Inferior parietal cortex (tissue), 1 donor: ENCODE data around the gene RBAK.
"Not testable (repeated sequence)": the region's sequence is repeated elsewhere in the genome, so short reads cannot be mapped to it uniquely, and the experiment has no call there.

Source experiments
- DNase-seq: peaks from one replicate; pipeline ENCODE4 v3.0.0-alpha.2; 2016; ENCODE audit errors: extremely low spot score

RBAK gene

DNA sequence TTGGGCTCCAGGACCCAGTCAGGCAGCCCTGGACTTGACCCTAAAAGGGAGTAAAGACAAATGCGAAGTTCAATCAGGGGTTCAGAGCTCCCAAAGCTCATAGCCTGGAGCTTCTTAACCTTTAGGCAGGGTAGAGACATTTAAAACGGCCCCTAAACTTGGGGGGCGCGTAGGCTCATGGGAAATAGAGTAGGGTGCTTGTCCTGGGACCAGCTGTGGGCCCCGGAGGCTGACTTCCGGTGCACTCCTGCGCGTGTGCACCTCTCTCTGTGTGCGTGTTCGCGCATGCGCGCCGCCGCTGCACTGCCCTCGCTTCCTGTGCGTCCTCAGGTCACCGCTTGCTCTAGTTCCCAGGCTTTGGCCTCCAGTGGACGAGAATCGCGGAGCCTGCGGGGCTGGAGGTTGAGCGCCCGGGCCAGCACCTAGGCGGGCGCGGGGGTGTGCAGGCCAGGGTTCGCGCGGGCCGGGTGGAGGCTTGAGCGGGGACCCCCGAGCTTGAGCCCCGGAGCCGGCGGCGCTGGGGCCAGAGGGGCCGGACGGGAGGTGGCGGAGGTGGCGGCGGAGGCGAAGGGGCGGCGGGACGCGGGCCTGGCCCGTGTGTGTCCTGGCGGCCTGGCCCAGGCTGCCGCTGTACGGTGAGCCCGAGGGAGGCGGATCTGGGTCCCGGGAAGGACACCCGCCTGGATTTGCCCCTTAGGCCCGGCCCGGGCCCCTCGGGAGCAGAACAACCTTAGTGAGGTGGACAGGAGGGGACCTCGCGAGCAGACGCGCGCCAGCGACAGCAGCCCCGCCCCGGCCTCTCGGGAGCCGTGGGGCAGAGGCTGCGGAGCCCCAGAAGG lies at the start of gene RBAK:
TSS of gene RBAK (plus strand) at position 303 of the 839 bp plus-strand sequence. CDS start 2,217 bp downstream, outside the sequence.
- DNase-seq = peak; percentile 93

- DNase-seq = no peak
Observed at GRCh38 chr7:4996696-4997222, 48.9 kb upstream of the RBAK start.

- DNase-seq = no peak
Observed at GRCh38 chr7:4998244-4998643, 47.4 kb upstream of the RBAK start.

DNA sequence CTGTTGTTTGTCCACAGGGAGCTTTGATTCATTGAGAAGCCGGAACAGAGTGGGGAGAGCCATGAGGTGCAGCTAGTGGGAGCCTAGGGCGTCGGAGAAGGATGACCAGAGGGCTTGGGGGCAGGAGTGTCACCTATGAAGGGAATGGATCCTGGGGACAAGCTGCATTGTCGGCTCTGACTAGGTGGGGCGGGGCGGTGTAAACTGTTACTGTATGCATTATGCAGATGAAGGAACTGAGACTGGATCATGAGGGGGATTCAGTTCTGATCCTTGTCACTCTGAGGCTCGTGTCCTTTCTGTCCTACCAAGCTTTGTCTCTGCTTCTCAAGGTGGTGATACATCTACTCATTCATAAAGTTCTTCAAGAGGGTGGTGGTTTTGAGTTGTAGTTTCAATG lies 46.8 kb upstream of the RBAK start:
- no peak for DNase-seq

DNA sequence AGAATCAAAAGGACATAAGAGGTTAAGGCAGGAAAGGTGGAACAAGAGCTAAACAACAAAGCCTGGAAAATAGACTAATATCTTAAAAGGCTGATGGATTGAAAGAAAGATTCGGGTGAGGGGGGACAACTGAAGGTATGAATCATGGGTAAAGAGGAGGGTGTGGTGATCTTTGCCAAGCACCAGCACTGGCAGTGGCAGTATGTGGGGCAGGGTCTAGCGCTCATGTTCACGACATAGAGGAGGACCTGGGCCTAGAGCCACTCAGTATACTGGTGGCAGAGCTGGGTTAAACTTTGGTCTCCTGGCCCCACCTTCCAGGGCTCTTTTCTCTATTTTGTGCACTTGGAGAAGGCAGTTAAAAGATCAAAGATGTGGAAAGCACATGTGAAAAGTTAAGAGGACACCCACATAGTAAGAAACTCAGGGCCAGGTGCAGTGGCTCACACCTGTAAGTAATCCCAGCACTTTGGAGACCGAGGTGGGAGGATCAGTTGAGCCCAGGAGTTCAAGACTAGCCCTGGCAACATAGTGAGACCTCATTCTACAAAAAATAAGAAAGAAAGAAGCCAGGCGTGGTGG lies 46.2 kb upstream of the RBAK start:
- DNase-seq = no peak

DNA sequence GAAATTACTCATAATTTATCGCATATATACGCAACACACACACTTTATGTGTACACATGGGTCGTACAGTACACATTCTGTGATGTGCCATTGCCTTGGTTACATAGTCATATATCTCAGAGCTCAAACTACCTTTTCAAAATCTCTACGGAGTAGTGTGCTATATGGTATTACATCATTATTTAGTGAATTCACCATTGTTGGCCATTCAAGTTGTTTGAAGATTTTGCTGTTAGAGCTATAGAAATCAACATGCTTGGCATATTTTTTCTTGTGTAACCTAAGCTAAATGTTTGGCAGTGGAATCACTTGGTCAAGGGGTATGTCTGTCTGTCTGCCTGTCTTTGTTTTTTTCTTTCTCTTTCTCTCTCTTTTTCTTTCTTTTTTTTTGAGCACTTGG lies 44.7 kb upstream of the RBAK start:
- DNase-seq = no peak

DNA sequence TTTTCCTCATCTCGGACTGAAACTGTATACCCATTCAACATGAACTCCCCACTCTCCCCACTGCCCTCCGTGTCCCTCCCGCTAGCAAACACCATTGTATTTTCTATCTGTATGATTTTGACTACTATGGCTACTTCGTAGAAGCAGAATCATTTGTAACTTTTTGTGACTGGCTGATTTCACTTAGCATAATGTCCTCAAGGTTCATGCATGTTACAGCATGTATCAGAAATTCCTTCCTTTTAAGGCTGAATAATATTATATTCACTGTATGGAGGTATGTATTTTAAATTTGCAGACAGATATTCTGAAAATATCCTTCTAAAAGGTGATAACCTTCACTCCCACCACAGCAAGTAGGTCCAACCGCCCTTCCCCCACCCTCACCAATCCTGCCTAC lies 43.7 kb upstream of the RBAK start:
- no peak for DNase-seq

- DNase-seq = no peak
Observed at GRCh38 chr7:5005066-5005465, 40.6 kb upstream of the RBAK start.

DNA sequence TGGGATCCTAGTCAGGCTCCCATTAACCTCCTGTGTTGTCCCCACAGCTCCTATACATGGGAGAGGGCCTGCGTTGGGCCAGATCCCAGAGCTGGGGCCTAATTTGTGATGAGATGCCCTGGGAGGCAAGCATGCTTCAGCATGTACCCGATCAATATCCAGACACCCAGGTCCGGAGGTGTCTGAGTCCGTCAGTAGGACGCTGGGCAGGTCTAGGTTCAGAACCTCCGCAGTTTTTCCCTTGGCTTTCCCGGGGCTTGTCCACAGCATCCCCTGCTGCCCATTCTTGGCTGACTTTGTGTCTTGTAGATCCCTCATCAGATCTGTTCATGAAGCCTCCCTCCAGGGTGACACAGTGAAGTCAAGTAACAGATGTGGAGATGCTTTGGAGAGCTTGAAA lies 32.7 kb upstream of the RBAK start:
- no peak for DNase-seq

DNA sequence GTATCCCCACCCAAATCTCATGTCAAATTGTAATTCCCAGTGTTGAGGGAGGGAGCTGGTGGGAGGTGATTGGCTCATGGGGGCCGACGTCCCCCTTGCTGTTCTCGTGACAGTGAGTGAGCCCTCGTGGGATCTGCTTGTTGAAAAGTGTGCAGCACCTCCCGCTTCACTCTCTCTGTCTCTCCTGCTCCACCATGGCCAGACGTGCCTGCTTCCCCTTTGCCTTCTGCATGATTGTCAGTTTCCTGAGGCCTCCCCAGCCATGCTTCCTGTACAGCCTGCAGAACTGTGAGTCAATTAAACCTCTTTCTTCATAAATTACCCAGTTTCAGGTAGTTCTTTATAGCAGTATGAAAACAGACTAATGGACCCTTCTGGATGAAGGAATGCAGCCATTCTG lies 29.7 kb upstream of the RBAK start:
- not testable (repeated sequence) for DNase-seq

DNA sequence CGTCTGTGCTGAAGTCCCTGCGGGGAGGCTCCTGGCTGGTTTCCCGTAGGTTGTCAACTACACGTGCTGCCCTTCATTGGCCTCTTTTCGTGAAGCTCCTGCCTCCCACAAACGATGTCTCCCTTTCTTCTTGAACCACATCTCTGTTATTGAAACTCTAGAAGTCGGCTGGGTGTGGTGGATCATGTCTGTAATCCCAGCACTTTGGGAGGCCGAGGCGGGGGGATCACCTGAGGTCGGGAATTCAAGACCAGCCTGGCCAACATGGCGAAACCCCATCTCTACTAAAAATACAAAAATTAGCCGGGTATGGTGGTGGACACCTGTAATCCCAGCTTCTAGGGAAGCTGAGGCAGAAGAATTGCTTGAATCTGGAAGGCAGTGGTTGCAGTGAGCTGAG lies 28.0 kb upstream of the RBAK start:
- DNase-seq = not testable (repeated sequence)

DNA sequence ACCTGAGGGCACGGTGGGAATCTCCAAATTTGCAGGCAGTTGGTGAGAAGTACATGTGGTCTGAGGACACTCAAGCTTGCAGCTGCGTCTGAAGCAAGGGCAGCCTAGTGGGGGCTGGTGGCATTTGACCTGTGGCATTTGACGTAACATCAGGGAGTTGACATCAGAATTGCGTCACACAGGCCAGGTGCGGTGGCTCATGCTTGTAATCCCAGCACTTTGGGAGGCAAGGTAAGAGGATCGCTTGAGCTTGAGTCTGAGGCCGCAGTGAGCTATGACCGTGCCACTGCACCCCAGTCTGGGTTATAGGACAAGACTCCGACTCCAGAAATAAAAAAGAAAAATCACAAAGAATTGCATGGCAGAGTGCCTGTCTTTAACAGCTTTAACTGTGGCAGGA lies 25.6 kb upstream of the RBAK start:
- no peak for DNase-seq

- not testable (repeated sequence) for DNase-seq
Observed at GRCh38 chr7:5020976-5021550, 24.6 kb upstream of the RBAK start.

GRCh38 chr7:5023626-5024025 lies 22.0 kb upstream of the RBAK start:
- not testable (repeated sequence) for DNase-seq

DNA sequence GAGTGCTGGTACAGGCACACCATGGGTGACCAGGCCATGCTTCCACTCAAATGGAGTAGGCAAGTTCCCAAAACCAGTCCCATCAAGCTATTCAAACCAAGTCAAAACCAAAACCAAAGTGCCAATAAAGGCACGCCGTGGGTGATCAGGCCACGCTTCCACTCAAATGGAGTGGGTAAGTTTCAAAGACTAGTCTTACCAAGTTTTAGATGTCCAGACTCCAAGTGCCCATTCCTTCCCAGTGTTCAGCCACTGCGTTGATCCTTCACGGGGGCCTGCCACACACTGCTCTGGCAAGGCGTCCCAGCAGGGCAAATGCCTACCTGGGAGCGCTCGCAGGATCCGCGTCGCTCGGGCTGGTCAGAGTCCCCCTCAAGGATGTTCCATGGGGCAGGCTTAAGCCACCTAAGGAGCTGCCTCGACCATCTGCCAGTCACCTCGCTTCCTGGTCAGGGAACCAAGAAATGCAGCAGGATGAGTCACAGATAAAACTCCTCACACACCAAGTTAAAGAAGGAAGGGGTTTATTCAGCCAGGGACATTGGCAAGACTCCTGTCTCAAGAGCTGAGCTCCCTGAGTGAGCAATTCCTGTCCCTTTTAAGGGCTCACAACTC lies 17.8 kb upstream of the RBAK start:
- not testable (repeated sequence) for DNase-seq

GRCh38 chr7:5033186-5033585 lies 12.5 kb upstream of the RBAK start:
- not testable (repeated sequence) for DNase-seq

GRCh38 chr7:5035276-5035675 lies 10.4 kb upstream of the RBAK start:
- DNase-seq = no peak

- no peak for DNase-seq
Observed at GRCh38 chr7:5036446-5036845, 9.2 kb upstream of the RBAK start.

DNA sequence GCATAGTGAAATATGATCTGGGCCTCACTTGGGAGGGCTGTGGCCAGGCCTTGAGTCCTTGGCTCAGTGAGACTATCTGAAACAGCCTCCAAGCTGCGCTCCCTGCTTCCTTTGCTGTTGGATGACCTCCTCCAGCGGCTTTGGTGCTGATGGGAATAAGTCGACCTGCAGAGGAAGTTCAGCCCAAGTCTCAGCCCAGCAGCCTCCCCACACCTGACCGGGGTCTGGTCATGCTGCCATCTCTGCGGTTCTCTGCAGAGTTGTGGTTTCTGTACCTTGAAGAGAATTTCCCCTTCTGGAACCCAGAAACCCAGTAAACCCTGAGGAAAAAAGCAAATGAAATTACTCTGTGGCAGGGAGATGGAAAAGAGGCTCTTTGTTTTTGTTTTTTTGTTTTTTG lies 4.6 kb upstream of the RBAK start:
- no peak for DNase-seq

GRCh38 chr7:5043661-5044060 lies 2.0 kb upstream of the RBAK start:
- DNase-seq = no peak

DNA sequence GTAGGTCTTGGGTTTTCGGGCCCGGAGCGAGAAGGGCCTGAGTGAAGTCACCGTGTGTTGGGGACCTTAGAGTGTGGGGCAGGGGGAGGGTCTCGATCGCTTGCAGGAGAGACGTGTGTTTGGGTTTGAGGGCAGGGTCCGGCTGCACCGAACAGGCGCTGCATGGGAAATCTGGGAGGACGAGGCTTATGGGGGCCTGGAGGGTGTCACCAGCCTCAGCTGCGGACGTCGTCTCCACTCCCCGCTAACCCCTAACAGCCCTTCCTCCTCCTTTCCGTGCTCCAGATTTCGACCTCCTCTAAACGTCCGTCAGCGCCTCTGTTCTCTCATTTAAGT lies 705 bp downstream of the RBAK start:
- not testable (repeated sequence) for DNase-seq

GRCh38 chr7:5047127-5047526 lies 1.5 kb downstream of the RBAK start:
- not testable (repeated sequence) for DNase-seq
